Measurements from ENCODE around the gene MYCL.

MYCL gene, protein sequence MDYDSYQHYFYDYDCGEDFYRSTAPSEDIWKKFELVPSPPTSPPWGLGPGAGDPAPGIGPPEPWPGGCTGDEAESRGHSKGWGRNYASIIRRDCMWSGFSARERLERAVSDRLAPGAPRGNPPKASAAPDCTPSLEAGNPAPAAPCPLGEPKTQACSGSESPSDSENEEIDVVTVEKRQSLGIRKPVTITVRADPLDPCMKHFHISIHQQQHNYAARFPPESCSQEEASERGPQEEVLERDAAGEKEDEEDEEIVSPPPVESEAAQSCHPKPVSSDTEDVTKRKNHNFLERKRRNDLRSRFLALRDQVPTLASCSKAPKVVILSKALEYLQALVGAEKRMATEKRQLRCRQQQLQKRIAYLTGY

DNA sequence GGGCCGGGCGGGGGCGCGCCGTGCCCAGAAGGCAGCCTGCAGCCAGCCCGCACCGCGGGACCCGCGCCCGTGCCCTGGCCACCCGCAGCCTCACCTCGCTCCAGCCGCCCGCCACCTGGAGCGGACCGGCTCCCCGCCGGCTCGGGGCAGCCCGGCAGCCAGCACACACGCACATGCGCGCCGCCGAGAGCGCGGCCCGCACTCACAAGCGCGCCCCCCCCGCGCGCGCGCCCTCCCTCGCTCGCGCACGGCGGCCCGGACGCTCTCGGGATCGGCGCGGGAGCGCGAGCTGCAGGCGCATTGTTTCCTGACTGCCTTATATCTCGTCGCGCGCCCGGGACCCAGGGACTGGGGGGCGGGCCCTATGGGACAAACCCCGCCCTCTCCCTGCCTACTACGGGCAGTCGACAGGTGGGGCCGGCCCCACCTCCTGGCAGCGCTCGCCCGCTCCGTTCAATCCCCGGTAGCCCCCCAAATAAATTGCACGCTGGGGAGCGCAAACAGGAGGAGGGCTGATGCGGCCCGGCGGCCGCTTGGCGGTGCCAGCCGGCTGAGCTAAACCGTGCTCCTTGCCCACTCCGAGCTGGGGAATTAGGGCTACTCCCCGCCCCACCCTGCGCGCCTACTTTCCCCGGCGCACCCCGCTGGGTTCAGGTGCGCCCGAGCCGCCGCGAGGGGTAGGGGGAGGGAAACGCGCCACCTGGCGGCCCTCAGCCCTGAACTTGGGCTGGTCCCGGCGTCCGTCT, at the start of gene MYCL:
MYCL (minus strand) TSS at position 204 of the 746 bp plus-strand sequence. CDS start 483 bp downstream, outside the sequence.
- peak; percentile 39 to 56 for DNase-seq (ENCODE audit: extremely low read depth in 1 of 2, low read depth in 1 of 2)

DNA sequence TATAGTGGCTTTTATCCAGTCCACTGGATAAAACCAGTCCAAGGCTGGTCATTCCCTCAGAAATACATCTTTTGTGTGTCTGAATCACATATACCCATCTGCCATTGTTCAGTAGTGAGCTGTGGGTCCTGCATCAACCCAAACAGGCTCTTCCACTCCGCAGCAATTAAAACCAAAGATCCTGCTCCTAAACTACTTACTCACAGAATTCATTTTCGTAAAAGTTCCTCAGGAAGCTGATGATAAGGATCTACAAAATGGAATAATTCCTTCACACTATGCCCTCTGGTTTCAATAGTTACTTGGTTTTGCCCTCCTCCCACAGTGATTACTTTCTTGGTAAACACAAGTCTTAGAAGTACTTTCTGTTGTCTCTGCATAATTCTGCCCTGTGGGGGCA, 48.2 kb upstream of the MYCL start:
- no peak for DNase-seq (ENCODE audit: extremely low read depth in 1 of 2, low read depth in 1 of 2)

DNA sequence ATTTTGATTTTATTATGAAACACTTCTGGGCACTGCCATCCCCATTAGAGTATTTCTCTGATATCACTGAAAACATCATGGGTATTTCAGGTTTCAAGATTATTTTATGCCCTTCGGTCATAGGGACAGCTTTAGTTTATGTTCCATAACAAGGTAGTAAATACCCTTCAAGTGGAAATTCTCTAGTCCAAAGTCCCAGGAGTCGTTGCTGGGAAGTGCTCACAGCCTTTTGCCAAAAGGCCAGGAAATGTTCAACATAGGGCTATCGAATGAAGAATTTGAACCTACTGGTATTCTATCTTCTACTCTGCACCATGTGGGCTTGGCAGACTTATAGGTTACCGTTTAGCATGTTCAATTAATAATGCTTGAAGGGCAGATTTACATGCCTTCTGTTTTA, 45.5 kb upstream of the MYCL start:
- no peak for DNase-seq (ENCODE audit: extremely low read depth in 1 of 2, low read depth in 1 of 2)

DNA sequence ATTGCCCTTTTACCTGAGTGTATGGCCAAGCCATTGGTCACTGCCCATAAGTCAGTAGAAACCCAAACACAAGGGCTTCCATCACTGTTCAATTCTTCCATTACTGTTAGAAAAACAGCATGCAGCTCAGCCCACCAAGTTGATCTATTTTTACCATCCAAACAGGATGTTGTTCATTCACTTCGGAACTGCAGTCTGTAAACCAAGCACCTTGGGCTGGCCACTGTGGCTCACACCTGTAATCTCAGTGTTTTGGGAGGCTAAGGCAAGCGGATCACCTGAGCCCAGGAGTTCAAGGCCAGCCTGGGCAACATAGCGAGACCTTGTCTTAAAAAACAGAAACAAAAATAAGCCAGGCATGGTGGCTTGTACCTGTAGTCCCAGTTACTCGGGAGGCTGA, 44.5 kb upstream of the MYCL start:
- no peak for DNase-seq (ENCODE audit: extremely low read depth in 1 of 2, low read depth in 1 of 2)

DNA sequence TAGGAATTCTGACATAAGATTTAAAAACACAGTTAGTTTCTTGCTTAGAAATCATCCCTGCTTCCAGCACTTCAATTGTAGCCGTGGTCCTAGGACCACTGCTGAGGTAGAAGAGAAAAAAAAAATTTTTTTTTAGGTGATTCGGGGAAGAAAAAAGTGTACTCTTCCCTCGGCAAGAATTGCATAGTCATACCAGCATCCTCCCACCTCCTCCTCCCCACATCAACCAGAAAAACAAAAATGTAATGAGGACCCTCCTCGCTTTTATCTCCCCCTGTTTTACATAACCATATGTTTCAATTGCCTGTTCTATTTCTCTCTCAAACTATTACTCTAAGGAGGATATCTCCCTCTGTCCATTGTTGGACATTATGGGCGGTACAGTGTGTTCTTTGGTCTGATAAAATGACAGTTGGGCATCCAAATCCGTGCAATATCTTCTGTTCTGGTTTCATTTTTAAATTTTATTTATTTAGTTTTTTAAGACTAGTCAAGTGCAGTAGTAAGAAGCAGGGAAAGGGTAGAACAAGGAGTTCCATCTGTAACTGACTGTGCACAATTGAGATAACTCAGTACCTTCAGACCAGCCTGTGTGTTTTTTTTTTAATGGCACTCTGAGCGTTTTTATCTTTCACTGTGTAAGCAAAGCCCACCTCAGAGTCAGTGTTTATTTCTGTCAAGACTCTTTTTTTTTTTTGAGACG, 42.8 kb upstream of the MYCL start:
- DNase-seq (ENCODE audit: extremely low read depth in 1 of 2, low read depth in 1 of 2): no peak

DNA sequence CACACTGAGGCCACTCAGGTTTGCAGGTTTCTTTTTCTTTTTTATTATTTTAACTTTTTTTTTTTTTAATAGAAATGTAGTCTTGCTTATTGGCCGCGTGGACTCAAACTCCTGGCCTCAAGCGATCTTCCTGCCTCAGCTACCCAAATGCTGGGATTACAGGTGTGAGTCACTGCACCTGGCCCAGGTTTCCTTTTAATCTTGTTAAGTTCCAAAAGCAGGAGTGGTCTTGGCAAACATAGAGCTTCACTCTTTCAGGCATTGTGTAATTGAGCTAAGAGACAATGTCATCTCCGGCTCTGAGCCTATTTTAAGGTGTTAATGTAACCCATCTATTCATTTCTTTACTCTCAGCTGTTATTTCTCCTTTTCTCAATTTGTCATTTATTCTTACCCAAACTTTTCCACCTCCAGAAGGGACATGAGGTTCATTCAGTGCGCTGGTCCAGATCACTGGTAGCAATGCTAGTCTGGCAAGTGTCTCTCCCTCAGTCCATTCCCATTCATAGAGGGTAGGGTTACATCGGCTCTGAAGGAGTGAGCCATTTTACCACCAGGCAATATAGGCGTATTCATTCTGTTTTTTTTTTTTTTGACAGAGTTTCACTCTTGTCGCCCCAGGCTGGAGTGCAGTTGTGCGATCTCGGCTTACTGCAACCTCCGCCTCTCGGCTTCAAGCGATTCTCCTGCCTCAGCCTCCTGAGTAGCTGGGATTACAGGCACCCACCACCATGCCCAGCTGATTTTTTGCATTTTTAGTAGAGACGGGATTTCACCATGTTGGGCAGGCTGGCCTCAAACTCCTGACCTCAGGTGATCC, 42.0 kb upstream of the MYCL start:
- DNase-seq (ENCODE audit: extremely low read depth in 1 of 2, low read depth in 1 of 2): no peak

DNA sequence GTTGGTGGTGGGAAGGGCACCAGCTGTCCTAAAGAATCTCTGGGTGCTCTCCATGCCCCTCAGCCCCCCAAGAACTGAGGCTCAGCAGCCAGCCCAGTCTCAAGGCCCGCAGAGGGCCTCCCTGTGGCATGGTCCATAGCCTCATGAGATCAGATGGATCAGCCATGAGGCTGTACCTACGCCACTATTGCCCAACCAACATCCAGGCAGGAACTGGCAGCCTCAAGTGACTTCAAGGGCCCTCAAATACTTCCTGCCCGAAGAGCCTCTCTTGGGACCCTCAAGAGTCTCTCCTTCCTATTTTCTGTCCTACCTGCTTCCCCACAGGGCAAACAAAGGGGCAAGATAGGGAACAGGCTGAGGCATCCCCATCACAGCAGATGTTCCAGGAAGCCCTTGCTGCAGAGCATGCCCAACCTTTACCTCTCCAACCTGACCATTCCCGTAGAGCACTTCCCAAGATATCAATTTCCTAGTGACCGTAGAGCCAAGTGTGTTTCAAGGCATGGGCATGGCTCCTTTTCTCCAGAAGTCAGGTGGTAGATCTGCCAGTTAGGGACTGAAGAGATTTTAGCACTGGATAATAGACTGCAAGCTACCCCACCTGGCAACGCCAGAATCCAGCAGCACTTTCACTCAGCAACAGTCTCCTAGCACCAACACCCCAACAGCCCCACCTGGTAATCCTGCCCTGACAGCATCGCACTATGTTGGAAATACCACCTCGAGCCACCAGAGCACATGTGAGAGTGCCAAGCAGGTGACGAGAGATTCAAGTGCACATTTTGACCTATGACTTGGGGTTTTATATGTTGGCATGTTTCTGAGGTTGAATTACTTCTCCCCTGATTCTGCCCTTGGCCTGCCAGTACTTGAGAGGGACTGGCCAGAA, 39.5 kb upstream of the MYCL start:
- no peak for DNase-seq (ENCODE audit: extremely low read depth in 1 of 2, low read depth in 1 of 2)

DNA sequence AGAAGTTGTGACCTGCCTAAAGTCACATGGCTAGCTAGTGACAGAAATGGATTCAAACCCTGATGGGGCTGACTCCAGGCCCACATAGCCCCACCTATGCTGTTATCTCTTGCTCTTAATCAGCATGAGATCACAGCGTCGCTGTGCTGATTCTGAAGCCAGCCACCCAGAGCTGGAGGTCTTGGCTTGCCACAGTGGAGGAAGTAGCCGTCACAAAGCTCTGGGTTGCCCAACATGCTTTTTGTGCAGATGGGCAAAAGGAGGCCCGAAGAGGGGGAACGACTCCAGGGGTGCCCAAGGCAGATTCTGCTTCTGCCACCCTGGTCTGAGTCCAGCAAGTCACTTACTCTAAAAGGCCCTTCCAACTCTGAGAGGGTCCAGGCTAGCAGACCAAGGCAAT, 38.5 kb upstream of the MYCL start:
- DNase-seq (ENCODE audit: extremely low read depth in 1 of 2, low read depth in 1 of 2): no peak

DNA sequence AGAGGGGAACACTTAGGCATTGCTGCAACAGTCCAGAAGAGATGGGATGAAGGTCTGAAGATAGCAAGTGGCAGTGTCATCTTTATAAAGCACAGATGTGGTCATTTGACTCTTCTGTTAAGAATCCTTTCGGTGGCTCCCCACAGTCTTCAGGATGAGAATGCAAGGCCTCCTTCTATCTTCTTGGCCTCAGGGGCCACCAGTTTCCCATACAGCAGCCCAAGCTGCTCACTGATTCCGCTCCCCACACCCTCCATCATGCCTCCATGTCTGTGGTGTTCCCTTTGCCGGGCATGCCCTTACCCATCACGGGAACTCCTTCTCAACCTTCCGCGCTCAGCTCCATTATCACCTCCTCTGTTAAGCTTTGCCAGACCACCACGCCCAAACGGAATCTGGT, 37.1 kb upstream of the MYCL start:
- DNase-seq (ENCODE audit: extremely low read depth in 1 of 2, low read depth in 1 of 2): no peak

DNA sequence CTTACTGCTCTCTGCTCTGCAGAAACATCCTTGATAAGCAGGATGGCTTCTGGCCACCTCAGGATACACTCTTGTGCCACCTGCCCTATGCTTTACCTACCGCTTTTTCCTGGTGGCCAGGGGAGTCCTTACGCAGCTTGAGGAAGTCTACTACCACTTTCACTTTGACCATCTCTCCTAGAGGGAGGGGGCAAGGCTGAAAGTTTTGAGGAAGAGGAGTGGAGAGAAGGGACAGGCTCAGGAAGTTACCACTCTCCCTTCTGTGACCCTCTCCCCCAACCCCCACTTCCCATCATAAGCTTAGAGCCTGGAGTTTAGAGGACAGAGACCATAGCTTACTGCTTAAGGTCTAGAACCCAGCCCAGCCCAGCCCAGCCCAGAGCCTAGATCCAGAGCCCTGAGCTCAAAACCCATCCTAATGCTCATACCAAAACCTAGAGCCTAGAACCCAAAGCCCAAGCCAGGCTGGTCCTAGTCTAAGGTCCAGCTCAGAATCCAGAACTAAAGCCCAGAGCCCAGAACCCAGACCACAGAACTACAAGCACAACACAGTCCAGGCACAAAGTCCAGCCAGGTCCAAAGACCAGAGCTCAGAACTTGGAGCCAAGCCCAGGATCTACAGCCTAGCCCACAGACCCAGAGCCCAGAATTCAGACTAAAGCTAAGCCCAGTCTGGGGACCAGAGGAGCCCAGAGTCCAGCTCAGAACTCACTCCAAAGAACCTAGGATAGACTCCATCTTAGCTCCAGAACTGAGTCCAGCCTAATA, 35.2 kb upstream of the MYCL start:
- DNase-seq (ENCODE audit: extremely low read depth in 1 of 2, low read depth in 1 of 2): no peak

DNA sequence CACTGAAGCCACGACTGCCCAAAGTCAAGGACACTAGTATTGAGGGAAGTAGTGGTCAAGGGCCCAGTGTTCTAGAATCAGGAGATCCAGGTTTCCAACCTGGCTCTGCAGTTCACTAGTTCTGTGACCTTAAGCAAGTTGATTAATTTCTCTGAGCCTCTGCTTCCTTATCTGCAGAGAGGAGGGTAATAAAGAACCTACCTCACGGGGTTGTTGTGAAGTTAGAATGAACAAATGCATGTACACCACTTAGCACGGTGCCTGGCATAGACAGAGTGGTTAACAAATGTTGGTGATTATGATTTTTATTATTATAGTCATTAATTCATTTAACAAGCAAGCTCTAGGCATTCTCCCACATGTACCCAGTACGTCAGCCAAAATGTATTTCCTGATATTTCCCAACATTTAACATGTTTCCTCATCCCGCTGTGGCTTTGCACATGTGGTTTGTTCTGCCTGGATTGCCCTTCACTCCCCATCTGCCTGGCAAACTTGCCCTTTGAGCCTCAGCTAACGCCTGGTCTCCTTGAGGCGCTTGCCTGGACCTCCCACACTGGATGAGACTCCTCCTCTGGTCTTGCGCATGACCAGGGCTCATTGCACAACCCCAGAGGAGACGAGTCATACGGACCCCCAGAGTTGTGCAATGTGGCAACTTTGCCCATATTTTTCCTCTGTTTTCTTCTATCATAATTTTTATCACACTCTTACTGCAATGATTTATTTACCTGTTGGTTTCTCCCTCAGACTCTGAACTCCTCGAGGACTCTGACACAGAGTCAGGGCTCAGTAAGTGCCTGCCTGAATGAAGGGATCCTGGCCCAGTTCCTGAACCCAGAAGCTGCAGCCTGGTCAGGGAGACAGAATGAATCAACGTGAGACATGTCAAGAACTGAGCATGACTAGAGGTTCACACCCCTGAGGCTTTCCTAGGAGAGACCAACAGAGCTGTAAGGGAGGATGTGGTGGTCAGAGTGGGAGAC, 32.5 kb upstream of the MYCL start:
- no peak for DNase-seq (ENCODE audit: extremely low read depth in 1 of 2, low read depth in 1 of 2)

DNA sequence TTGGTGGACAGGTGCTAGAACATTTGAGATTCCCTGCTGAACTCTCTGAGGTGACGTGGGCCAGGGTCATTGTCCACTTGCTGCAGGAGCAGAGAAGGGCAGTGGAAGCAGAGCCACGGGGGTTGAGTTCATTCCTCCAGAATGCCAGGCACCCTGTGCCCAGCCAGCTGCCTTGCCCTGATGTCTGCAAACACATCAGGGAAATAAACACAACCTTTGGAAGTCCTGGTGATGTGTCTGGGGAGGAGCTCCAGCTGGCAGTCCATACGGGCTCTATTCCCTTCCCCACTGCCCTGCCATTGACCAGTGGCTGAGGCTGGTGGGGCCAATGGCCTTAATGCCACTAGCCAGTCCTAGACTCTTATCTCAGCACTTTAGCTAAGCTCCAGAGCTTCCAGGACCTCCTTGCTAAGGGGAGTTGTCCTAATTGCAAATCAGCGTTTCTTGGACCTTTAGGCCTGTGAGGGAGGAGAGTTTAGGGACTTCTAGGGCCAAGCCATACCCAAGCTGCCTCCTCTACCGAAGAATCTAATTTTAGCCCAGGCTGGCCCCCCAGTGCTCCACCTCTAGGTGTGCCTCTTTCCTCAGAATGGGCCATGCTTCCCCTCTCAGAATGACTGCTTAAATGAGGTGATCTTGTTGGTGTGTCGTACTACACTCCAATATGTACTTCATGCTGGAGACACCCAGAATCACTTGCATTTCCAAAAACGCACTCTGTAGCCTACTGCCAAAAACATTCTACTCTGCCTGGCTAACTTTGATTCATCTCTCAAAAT, 27.3 kb upstream of the MYCL start:
- DNase-seq (ENCODE audit: extremely low read depth in 1 of 2, low read depth in 1 of 2): no peak

DNA sequence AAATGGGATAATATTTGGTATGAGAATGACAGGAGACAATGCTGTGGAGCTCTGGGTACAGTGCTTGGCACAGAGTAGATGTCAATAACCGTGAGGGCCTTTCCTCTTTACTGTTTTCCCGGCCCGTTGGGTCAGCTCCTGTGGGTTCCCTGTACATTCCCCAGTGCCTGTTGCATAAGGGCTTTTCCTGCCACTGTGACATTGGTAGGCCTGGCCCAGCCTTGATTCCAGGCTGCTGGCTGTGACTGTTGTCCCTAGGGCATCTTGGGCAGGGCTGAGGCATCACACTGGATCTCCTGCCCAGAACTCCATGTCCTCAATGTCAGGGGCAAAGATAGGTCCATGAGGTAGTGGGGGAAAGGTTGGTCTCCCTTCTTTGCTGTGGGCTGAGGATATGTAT, 25.8 kb upstream of the MYCL start:
- no peak for DNase-seq (ENCODE audit: extremely low read depth in 1 of 2, low read depth in 1 of 2)

DNA sequence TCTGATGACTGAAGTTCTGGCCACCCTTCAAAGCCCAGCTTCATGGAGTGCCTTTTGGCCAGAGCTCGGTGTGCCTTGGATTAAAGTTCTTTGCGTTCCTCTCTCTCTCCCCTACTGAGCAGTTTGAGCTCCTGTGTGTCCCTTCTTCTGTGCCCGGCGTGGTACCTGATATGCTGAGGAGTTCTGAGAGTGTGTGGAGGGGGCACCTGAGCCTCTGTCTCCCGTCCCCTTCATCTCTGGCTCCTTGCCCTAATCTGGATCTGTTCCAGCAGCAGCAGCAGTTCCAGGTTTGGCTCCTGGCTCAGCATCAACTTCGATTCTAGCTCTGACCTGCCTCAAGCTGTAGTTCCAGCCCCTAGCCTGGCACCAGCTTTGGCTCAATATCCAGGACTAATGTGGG, 25.1 kb upstream of the MYCL start:
- DNase-seq (ENCODE audit: extremely low read depth in 1 of 2, low read depth in 1 of 2): no peak

DNA sequence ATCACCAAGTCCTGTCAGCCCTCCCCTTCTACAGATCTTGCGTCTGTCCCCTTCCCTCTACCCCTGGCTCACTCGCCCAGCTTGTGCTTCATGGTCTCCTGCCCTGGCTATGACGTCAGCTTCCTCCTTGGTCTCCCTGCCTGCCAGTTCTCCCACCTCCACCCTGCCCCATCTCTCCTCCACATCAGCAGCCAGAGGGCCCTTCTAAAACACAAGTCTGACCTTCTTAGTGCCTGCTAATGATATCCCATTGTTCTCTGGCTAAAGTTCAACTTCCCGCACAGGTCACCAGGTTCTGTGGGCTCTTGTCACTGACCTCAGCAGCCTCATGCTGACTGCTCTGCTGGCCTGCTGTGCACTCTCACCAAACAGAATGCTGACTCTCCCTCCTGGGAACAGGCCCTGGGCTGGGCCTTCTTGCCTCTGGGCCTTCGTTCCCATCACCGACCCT, 24.7 kb upstream of the MYCL start:
- no peak for DNase-seq (ENCODE audit: extremely low read depth in 1 of 2, low read depth in 1 of 2)

DNA sequence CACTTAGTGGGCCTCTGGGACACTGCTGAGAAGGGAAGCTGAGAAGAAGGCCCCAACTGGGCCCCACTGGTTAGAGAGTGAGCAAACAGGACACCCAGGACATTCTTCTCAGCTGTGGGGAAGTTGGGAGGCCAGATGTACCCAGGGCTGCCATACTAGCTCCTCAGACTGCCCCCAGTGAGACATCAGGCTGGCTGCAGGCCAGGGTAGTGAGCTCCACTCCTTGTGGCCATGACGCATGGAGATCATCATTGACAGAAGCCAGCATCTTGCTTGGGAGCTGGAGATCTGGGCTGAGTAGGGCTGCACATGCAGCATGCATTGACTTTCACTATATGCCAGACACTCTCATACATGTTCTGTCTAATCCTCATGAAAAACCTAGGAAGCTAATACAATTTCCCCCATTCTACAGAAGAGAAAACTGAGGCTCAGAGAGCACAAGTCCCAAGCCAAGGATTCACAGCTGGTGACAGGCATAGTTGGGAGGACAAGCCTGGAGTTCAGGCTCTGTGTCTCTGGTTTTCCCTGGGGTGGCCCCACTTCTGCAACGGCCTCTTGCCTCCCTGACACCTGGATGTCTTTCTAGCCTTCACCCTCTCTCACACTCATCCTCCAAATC, 24.1 kb upstream of the MYCL start:
- DNase-seq (ENCODE audit: extremely low read depth in 1 of 2, low read depth in 1 of 2): no peak

DNA sequence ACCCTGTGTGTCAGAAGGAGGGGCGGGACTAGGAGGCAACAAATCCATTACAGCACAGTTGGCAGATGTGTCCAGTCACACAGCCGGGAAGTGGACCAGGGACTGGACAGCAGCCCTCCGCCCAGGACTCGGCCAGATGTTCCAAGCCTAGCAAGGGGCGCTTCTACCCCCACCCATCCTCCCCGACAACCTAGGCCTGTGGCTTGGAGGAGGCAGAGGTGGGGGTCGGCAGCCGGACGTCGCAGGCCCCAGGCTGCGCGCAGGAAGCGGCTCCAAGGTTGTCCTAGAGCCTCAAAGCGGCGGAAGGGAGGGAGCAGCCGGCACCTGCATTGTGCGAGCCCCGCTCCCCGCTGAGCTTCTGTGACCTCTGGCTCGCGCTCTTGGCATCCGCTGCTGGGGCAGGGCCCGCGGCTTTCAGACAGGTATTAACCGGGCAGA, 20.6 kb upstream of the MYCL start:
- no peak for DNase-seq (ENCODE audit: extremely low read depth in 1 of 2, low read depth in 1 of 2)

Measured in stimulated activated CD8-positive, alpha-beta memory T cell treated with anti-CD3 and anti-CD28 coated beads, Interleukin-7, amount 100 ng/mL, for 48 hours (primary cell).